HG02759 (cell line): ENCODE measurements around the gene KMT5B.
A peak's percentile ranks its signal among the peaks of the same experiment; 100 is the strongest.

Experiments
- ATAC-seq: cut with Tn5 transposase; IDR thresholded peaks from one replicate; pipeline ENCODE4 v1.9.1; 2021; ENCODE audit warnings: mild to moderate bottlenecking, moderate library complexity; ENCODE audit not compliant: unreplicated experiment

The KMT5B gene

DNA sequence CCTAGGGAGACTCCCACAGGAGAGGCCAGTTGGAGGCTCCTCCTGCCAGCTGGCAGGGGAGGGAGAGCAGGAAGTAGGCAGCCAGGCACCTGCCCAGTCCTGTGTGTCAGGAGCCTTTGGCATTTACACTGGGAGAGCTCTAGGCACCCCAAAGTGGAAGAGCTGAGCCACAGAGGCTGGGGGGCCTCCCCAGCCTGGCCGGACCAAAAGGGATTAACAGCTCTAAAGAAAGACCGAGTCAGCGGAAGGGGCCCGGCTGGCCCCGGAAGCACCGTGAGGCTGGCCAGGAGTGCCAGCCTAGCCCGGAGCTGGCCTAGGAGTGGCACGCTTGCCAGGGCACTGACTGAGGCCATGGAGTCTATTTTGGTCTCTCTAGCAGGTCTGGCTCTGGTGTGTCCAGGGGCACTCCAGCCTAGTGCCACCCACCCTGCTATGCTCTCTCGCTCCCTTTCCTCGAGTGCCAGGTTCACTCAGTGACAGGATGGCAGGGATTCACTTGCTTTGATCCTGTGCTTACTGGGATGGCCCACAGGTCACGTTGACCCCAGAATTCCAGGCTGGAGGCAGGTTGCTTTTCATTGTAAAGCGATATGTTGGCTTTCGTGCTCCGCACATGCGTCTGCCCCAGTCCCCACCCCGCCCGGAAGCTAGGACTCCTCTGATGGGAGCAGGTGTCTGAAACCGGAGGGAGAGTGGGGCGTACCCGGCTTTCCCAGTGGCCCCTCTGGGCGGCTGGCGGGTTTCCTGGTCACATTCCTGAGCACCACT, 3.3 kb upstream of the KMT5B start:
- no peak for ATAC-seq

DNA sequence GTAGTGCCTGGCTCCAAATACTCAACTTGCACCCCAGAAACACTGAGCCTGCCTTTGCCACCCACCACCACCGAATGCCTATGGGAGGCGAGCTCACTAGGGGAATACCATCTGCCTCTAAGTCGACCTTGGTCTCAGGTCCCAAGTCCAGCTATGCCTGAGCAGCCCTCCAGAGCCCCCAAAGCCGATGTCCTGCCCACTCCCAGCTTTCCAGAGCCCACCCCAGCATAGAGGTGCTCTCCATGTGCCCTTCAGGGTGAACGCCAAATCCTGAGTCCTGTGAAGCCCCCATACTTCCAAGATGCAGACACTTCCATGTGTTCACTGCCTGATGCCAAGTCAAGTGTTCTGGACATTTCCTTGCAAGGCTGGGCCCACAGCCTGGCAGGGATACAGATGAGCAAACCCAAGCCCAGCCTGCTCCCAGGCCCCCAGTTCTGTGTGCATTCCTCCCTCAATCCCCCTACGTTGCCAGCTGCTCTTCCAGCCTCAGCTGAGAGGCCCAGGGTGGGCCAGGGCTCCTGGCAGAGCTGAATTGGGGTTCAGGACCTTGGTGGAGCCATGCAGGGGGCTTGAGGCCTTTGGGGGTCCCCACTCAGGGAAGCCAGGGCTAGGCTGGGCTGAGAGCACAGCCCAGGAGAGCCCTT, 2.6 kb upstream of the KMT5B start:
- ATAC-seq: no peak

DNA sequence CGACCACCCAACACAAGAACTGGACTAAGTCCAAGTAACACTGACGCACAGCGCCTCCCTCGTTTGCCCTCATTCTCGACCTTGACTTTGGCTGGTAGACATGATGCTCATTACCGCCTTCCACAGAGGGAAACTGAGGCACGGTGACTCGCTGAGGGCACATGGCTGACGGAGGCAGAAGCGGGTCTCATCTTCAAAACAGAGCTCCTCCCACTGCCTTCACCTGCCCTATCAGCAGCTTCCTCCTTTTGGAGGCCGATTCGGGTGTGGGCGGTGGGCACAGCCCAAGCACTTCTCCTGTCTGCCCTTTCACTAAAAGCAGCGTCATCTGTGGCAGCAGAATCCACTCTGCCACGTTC, 2.0 kb upstream of the KMT5B start:
- ATAC-seq: no peak

DNA sequence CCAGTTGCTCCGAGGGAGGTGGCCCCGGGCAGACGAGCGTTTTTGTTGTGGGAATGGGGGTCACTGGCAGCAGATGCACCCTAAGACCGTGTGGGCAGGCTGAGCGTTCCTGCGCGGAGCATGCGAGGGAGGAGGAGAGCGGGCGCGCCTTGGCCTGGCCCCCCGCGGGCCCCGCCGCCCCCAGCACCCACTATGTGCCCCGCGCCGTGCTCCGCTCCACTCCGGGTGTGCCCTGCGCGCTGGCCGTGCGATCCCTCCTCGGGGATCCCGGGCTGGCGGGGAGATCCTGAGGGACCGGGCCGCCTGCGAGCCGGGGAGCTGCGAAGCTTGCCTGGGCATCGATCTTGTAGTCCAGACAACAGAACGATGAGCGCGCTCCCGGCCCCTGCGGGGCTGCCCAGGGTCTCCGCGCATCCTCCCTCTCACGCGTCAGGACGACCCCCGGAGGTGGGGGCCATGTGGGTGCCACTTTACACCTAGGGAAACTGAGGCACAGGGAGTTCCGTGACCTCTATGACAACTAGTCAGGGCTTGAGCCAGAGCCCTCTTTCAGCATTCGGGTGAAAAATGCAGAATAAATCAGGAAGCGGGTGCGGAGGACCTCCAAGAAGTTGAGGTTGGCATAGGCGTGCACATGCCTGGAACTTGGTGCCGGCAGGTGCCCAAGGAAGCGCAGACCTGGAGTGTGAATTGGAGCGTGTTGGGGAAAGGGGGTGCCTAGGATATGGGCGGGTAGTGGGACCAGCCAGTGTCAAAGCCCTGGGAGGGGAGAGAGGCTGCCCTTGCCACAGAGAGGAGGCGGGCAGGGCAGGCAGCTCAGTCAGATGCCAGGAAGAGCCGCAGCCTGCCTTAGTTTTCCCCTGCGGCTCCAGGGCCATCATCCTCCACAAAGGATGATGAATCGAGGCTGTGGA, 1.3 kb upstream of the KMT5B start:
- no peak for ATAC-seq

DNA sequence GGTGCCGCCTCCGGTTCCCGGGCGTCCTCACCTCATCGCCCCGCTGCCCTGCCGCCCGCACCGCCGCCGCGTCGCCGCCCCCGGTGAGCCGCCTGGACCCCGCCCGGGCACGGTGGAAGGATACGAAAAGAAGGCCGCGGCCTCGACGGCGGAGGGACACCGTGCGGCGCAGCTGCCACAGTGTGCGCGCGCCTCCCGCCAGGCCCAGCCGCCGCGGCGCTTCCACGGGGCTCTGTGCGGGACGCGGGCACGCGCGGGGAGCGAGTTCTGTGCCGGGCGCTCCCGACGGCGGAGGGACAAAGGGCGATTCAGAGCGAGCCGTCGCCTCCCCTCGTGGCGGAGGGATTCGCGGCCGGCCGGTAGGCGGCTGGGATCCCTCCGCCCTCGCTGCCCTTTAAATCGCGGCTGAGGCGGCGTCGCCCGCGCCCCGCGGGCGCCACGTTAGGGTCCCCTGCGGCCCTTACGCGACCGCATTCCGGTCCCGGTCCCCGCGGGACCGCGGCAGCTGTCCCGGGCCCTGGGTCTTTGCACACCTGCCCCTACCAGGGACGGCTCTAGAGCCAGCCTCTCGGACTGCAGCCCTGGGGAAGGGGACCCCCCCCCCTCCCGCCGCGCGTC, 568 bp upstream of the KMT5B start:
- peak; percentile 61 for ATAC-seq

DNA sequence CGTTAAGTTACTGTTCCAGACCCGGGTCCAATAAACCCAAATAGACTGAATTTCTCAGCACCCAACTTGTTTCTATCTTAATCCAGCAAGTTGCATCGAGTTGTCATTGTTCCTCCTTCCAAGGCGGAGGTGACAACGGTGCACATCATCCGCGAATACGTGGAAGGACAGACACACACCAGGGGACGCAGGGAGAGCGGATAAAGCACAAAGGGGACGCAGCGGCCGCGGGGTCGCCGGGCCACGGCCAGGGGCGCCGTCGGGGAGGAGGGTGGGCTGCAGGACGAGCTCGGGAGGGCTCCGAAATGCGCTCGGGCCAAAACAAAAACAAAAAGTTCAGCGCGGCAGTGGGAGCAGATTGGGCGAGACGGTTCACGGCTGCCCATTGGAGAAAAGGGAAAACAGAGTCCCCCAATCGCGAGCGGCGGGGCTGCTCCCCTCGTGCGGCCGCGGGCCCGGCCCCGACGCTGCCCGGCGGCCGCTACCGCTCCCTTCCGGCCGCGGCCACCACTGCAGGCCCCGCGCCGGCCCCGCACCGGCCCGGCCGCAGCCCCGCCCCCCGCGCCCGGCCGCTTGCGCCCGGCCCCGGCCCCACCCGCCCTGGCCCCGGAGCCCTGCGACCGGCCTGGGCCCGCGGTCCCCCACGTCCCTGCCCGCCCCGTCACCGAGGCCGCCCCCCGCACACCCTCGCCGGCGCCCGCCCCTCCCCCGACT, 518 bp downstream of the KMT5B start:
- peak; percentile 55 for ATAC-seq

DNA sequence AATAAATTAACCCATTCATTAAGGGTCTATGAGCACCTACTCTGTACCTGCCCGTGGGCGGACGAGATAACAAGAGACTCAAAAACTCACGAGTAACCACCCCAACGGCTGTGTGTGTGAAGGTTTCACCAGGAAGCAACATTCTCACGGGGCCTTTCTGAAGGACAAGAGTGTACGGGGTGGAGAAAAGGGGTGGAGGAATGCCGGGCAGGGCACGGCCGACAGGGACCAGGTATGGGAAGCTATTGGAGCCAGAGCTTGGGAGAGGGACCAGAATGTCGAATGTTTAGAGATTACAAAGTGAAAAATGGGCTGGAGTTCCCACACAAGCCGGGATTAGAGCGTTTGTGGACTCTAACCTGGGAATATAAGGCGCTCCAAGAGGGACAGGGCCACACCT, 1.6 kb downstream of the KMT5B start:
- ATAC-seq: no peak

DNA sequence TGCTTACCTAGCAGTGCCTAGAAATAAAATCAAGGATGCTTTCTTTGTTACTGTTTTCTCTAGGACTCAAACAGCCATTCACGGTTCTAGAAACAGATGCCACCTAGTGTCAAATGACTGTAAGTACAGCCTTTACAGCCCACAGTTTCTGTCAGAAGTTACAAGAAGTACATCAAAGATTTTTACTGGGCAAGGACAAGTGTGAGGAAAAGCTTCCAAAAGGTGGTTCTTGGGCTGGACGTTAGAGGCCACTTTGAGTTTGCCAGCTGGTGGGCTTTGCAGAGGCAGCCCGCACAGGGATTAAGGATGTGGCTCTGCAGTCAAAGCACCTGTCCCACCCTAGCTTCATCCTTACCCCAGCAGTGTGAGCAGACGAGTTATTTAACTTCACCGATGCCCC, 6.9 kb downstream of the KMT5B start:
- ATAC-seq: no peak

DNA sequence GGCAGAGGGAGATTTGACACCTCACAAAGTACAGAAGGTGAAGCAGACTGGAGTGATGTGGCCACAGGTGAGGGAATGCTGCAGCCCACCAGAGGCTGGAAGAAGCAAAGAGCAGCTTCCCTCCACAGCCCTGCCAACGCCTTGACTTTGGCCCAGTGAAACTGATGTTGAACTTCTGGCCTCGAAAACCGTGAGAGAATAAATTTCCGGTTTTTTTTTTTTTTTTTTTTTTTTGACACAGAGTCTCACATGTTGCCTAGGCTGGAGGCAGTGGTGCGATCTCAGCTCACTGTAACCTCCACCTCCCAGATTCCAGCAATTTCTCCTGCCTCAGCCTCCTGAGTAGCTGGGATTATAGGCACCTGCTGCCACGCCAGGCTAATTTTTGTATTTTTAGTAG, 8.7 kb downstream of the KMT5B start:
- ATAC-seq: no peak

DNA sequence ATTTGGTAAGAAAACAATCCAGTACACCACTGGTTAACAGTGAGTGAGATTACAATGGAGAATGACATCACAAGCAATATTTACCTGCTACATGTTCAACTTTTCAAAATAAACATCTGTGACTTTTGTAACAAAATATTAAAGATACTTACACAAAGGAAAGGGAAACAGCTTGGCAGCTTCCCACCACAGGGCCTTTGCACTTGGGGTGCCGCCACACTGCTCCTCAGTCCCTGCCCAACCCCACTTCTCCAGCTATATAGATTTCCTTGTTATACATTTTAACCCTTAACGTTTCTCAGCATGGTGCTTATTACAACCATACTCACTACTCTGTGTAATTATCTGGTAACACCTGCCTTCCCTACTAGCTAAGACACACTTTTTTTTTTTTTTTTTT, 10.9 kb downstream of the KMT5B start:
- no peak for ATAC-seq

DNA sequence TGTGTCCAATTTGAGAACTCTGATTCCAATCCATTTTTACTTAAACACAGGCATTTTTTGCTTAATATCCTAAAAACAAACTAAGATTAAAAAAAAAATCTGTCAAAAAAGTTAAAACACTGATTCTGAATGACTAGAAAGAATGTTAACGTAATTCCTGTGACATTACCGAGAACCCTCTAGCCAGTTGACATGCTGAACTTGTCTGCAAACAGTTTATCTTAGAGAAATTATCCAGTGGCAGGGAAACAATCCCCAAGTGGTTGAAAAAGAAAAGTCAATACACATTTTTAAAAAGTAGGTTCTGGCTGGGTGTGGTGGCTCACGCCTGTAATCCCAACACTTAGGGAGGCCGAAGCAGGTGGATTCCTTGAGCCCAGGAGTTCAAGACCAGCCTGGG, 11.6 kb downstream of the KMT5B start:
- no peak for ATAC-seq

DNA sequence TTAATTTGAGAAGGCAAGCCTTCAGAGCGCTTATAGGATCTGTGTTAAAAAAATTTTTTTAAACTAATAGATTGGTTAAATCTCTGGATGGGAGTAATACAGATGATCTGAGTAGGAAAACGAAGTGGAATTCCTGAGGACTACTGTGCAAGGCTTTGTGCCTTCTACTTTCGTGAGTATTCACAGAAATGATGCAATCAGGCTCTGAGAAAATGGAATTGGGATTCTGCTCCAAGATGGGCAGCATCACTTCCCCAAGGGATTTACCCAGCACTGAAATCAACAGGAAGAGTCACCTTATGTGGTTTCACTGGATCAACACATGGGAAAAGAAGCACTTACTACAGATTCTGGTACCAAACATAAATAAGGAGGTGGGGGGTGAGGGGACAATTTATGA, 12.5 kb downstream of the KMT5B start:
- ATAC-seq: no peak

DNA sequence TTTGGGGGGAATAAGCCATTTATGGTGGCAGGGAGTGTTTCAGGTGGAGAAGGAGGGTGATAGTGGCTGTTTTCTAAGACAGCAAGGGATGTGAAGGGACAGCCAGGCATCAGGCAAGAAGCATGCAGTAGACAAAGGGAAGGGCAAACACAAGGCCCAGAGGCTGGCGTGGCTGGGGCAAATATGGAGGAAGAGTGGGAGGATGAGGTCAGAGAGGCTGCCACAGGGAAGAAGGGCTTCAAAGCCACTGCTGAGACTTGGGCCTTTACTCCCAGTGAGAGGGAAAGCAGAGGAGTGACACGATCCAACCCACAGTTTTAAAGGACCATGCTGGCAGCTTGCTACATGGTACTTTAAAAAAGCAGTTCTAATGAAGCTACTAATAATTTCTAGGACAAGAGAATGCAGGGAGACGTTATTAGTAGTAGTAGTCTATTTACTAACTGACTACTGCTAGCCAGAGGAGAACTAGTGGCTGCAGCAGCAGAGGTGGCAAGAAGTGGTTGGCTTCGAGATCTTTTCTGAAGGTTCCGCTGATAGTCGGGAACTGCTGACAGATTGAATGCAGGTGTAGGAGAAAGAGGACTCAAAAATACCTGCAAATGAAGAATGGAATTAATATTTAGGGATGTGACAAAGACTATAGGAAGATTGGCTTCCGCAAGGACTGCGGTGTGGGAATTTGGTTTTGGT, 13.7 kb downstream of the KMT5B start:
- no peak for ATAC-seq

DNA sequence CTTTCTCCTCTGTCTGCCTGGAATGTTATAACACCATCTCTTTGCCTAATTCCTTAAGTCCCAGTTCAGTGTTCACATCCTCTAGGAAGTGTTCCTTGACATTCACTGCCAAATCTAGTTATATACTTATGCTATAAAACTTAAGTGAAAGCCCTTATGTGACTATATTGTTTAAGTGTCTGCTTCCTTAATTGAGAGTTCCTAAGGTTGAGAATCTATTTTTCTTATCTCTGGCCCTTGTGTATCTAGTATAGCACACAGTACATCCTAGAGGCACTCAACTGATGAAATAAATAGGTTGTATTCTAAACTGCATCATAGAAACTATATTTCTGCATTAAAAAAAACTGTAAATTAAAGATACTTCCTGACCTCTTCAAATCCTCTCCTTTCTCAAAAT, 16.9 kb downstream of the KMT5B start:
- ATAC-seq: no peak

DNA sequence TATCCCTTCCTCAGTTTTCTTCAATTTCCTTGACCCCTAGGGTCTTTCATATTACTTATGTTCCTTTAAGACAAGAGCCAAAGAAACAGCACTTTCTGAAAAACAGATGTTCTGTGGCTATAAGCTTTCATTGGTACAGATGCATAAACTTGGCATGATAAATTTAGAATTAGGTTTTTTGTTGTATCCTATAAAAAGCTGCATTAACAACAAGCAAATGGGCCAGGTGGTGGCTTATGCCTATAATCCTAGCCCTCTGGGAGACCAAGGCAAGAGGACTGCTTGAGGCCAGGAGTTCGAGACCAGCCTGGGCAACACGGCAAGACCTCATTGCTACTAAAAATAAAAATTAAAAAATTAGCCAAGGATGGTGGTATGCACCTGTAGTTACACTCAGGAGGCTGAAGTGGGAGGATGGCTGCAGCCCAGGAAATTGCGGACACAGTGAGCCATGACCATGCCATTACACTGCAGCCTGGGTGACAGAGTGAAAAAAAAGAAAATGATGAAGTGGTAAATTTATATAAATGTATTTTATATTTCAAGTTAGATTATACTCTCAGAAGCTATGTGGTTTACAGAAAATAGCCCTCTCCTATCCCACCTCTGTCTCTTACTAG, 18.3 kb downstream of the KMT5B start:
- ATAC-seq: no peak

DNA sequence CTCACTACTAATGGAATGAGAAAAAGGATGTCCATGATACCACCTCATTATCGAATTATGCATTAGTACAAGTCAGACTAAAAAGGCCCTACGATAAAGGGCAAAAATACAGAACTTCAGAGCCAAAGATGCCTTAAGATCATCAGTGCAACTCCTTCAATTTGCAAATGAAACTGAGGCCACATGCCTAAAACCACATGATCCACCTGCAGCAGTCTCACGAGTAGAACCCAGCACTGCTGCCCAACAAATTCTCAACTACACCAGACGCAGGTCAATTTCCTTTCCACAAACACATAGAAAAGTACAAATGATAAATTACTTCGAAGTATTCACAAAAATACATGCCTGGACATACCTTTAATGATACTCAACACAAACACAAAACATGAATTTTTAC, 20.1 kb downstream of the KMT5B start:
- ATAC-seq: no peak

DNA sequence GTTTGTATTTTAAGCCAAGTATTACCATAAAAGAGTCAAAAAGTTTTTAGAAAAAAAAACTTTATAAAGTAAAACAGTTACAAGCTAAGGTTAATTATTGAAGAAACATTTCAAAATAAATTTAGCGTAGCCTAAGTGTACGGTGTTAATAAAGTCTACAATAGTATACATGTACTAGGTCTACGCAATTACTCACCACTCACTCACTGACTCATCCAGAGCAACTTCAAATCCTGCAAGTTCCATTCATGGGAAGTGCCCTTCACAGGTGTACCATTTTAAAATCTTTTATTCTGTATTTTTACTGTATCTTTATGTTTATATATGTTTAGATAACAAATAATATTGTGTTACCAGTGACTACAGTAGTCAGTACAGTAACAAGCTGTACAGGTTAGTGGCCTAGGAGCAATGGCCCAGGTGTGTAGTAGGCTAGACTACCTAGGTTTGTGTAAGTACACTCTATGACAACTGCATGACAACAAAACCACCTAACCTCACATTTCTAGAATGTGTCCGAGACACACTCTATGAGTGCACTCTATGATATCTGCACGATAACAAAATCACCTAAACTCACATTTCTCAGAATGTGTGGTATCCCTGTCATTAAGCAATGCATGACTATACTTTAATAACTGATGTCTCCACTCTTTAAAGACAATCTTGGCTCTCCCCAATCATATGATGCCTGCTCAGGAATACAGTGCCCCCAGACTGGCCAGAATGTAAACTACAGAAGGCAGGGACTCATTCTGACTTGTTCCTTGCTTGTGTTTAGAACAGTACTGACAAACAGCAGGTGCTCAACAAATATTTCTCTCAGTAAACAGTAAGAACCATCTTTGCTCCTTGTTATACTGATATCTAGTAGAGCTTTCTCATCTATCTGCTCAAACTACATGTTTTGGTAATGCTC, 21.2 kb downstream of the KMT5B start:
- ATAC-seq: no peak

DNA sequence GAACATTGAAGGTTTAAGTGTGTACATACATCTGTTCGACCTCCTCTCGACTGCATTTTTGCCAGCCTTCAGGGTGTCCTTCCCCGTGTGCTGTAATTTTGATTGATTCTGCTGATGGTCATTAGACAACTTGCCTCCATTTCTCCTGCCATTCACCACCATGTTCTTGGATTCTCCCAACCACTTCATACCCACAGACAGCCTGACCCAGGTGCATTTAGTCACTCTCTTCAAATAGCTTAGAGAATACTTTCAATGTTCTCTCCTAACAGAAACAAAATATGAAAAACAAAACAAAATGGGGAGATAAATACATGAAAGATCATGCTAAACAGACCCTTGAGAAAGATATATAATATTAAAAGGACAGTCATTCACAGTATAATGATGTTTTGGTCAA, 23.2 kb downstream of the KMT5B start:
- no peak for ATAC-seq

DNA sequence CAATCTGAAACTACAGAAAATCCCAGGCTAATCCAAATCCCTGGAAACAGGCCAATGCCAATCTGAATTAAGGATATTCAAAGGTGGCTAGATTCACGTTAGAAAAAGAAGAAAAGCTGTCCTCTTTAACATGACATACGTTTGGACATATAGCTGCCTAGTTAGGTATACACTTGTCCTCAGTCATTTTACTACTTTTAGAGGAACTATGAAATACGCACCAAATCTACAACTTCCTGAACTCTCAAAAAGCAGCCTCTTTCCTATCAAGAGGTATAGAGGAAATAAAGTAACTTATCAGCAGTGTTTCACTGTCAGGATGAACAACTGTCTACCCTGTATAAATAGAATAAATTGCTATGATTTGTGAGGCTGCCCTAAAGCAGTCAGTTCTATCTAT, 24.0 kb downstream of the KMT5B start:
- ATAC-seq: no peak
